Caco-2 (cell line): ENCODE results near the gene CCDC85C. TPM values are rescaled to one million over a fixed set of nuclear protein-coding genes. Genes with fewer than 3 reads are reported as not detected.

Experiments used
- BruUV-seq: library from RNA; stranded (reverse); fragments of 400-500 nt; replicated peaks from 2 replicates; lab custom pipeline; 2021; lab: Mats Ljungman, UMichigan
- CTCF ChIA-PET: fragments of 300-600 bp; sonication (Branson Sonifier 250); formaldehyde crosslinking; loops from one replicate; lab custom pipeline; 2022; ENCODE audit warnings: antibody characterized with exemption; lab: Charles Lee
- POLR2A ChIA-PET: fragments of 300-600 bp; sonication (Branson Sonifier 250); formaldehyde crosslinking; loops from one replicate; lab custom pipeline; 2022; ENCODE audit warnings: antibody characterized with exemption; lab: Charles Lee
- DNase-seq, 2 experiments: peaks; one replicate each; pipeline versions ENCODE4 v3.0.0 to v3.0.0-alpha.2; 2020 to 2022
- H3K27me3 ChIP-seq: replicated peaks from 2 replicates; pipeline ENCODE4 v1.6.0; 2011; ENCODE audit warnings: low read length; ENCODE audit not compliant: control insufficient read depth, insufficient read depth
- H3K36me3 ChIP-seq: 2 replicates; pipeline ENCODE4 v1.5.1; 2011; ENCODE audit warnings: low read length; ENCODE audit not compliant: control insufficient read depth, insufficient read depth
- H3K4me1 ChIP-seq: fragments of 250-450 bp; sonication (Bioruptor Pico); 2 replicates; pipeline ENCODE4 v1.5.1; 2020; ENCODE audit warnings: mild to moderate bottlenecking
- H3K4me3 ChIP-seq: 2 replicates; pipeline ENCODE4 v1.5.1; 2011; ENCODE audit warnings: low read depth, mild to moderate bottlenecking, control low read depth, low read length
- H3K9me3 ChIP-seq: fragments of 250-450 bp; sonication (Bioruptor Pico); 2 replicates; pipeline ENCODE4 v1.5.1; 2020; ENCODE audit warnings: mild to moderate bottlenecking, moderate library complexity
- H3K27ac Mint-ChIP-seq: one replicate; pipeline ENCODE4 v1.8.0; 2022; ENCODE audit warnings: mixed read lengths; ENCODE audit not compliant: unreplicated experiment
- H3K27me3 Mint-ChIP-seq: one replicate; pipeline ENCODE4 v1.8.0; 2022; ENCODE audit warnings: mixed read lengths; ENCODE audit not compliant: insufficient read depth, unreplicated experiment
- H3K36me3 Mint-ChIP-seq: one replicate; pipeline ENCODE4 v1.8.0; 2022; ENCODE audit warnings: mild to moderate bottlenecking, mixed read lengths; ENCODE audit not compliant: insufficient read depth, unreplicated experiment
- H3K4me1 Mint-ChIP-seq: one replicate; pipeline ENCODE4 v1.8.0; 2022; ENCODE audit warnings: low read depth, mixed read lengths; ENCODE audit not compliant: unreplicated experiment
- H3K4me3 Mint-ChIP-seq: one replicate; pipeline ENCODE4 v1.8.0; 2022; ENCODE audit warnings: mild to moderate bottlenecking, moderate library complexity, mixed read lengths; ENCODE audit not compliant: unreplicated experiment
- H3K9me3 Mint-ChIP-seq: one replicate; pipeline ENCODE4 v1.8.0; 2022; ENCODE audit warnings: mixed read lengths; ENCODE audit not compliant: unreplicated experiment
- intact Hi-C: fragments of 100-400 bp; cut with micrococcal nuclease; formaldehyde crosslinking; loops from one replicate; pipeline ENCODE4 v1.10.0; 2022; ENCODE audit not compliant: unreplicated experiment
- total RNA-seq: library from RNA; stranded (reverse); gene quantifications from 2 replicates; pipeline ENCODE4 v1.2.3, GENCODE V29; 2022
- TF ChIP-seq, protein P1 (sequence below), 2 experiments: fragments of 200-600 bp in 1 of 2; IDR thresholded peaks; 1 replicate in 1 of 2; 2 replicates in 1 of 2; pipeline versions ENCODE4 v1.5.1 to v1.8.0; 2011 to 2022; ENCODE audit warnings: antibody characterized with exemption in 1 of 2, control low read depth in 1 of 2, inconsistent platforms in 1 of 2, low read depth in 1 of 2, low read length in 1 of 2, mild to moderate bottlenecking in 1 of 2, moderate library complexity in 1 of 2; ENCODE audit not compliant: insufficient read depth in 1 of 2, severe bottlenecking in 1 of 2, unreplicated experiment in 1 of 2

CCDC85C gene
- total RNA-seq, 1 experiment from 2014 or later, result 76.2 TPM

- no peaks in the 10 kb centered on the region for H3K9me3 Mint-ChIP-seq
- H3K4me1 ChIP-seq, result peaks cover 79% of the 10 kb centered on the region
- H3K4me3 Mint-ChIP-seq, result peak overlapping the region; percentile 61
- intact Hi-C loops, result loop anchor here (2.0 to 5.0 kb wide), 2 partner anchors 38 to 53 kb away; no protein-coding TSS in a partner anchor
- peaks cover 35% of the 10 kb centered on the region for H3K36me3 Mint-ChIP-seq
- H3K27me3 Mint-ChIP-seq, result no peaks in the 10 kb centered on the region
- TF ChIP-seq, protein P1, sequence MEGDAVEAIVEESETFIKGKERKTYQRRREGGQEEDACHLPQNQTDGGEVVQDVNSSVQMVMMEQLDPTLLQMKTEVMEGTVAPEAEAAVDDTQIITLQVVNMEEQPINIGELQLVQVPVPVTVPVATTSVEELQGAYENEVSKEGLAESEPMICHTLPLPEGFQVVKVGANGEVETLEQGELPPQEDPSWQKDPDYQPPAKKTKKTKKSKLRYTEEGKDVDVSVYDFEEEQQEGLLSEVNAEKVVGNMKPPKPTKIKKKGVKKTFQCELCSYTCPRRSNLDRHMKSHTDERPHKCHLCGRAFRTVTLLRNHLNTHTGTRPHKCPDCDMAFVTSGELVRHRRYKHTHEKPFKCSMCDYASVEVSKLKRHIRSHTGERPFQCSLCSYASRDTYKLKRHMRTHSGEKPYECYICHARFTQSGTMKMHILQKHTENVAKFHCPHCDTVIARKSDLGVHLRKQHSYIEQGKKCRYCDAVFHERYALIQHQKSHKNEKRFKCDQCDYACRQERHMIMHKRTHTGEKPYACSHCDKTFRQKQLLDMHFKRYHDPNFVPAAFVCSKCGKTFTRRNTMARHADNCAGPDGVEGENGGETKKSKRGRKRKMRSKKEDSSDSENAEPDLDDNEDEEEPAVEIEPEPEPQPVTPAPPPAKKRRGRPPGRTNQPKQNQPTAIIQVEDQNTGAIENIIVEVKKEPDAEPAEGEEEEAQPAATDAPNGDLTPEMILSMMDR (IDR thresholded peaks at IDR 0.05; ENCODE audit: insufficient read depth in 1 of 2, low read depth in 1 of 2, low read length in 1 of 2, severe bottlenecking in 1 of 2, unreplicated experiment in 1 of 2), result peak in 1 of 2 experiments; percentile 40
- ChIA-PET CTCF (interaction anchor here (0.6 to 2.1 kb wide), 14 partner anchors 25 to 182 kb away, joined by 3 to 14 read pairs (median 4); partner anchors contain the start of genes CCNK and SETD3), POLR2A (interaction anchor here (0.5 to 1.8 kb wide), 5 partner anchors 21 to 108 kb away, joined by 3 to 9 read pairs (median 3); partner anchors contain the start of genes CCDC85C, CCNK and SETD3)
- no peaks in the 10 kb centered on the region for H3K36me3 ChIP-seq
- no peaks in the 10 kb centered on the region for H3K9me3 ChIP-seq
- BruUV-seq, result no TSS peak
- peak overlapping the region; percentile 90 for H3K27ac Mint-ChIP-seq
- peaks cover 65% of the 10 kb centered on the region for H3K4me1 Mint-ChIP-seq
- H3K4me3 ChIP-seq, result no peak overlapping the region
- DNase-seq, result peak; percentile 34 to 46
- no peaks in the 10 kb centered on the region for H3K27me3 ChIP-seq
Measured at GRCh38 chr14:99575043-99576023, 28.7 kb downstream of the CCDC85C start.

- ChIA-PET CTCF (interaction anchor here (0.5 to 2.1 kb wide), 11 partner anchors 23 to 181 kb away, joined by 3 to 6 read pairs (median 4); partner anchors contain the start of genes CCNK and SETD3), POLR2A (interaction anchor here (0.5 to 1.8 kb wide), 4 partner anchors 20 to 109 kb away, joined by 3 to 9 read pairs (median 4); partner anchors contain the start of genes CCDC85C, CCNK and SETD3)
Measured at GRCh38 chr14:99574099-99574880, 29.7 kb downstream of the CCDC85C start.

More at GRCh38 chr14:99574099-99574880, 29.7 kb downstream of the CCDC85C start:
- intact Hi-C loops, result loop anchor here (1.0 to 2.0 kb wide), 2 partner anchors 28 to 51 kb away; no protein-coding TSS in a partner anchor
- peak overlapping the region; percentile 61 for H3K4me3 Mint-ChIP-seq
- H3K27me3 Mint-ChIP-seq, result no peaks in the 10 kb centered on the region
- H3K9me3 ChIP-seq, result no peaks in the 10 kb centered on the region
- H3K4me1 ChIP-seq, result peaks cover 75% of the 10 kb centered on the region
- H3K36me3 ChIP-seq, result no peaks in the 10 kb centered on the region
- peaks cover 55% of the 10 kb centered on the region for H3K4me1 Mint-ChIP-seq
- no peaks in the 10 kb centered on the region for H3K9me3 Mint-ChIP-seq
- TF ChIP-seq, protein P1 (IDR thresholded peaks at IDR 0.05; ENCODE audit: insufficient read depth in 1 of 2, low read depth in 1 of 2, low read length in 1 of 2, severe bottlenecking in 1 of 2, unreplicated experiment in 1 of 2), result no peak
- peaks cover 24% of the 10 kb centered on the region for H3K36me3 Mint-ChIP-seq
- DNase-seq, result peak; percentile 77 to 86
- BruUV-seq, result no TSS peak
- no peak overlapping the region for H3K4me3 ChIP-seq
- H3K27me3 ChIP-seq, result no peaks in the 10 kb centered on the region
- H3K27ac Mint-ChIP-seq, result peak overlapping the region; percentile 90
